Measurements from ENCODE around the gene UBA52.
"Not testable (repeated sequence)": the region's sequence is repeated elsewhere in the genome, so short reads cannot be mapped to it uniquely, and the experiment has no call there.

Gene UBA52

GRCh38 chr19:18571564-18572344, at the start of gene UBA52:
Gene UBA52, plus strand, starts transcription at chr19:18571857. Its CDS starts 1,444 bp downstream, at chr19:18573301.
- peak; percentile 91 for DNase-seq

- DNase-seq: peak; percentile 99
These were observed 49.4 kb upstream of the UBA52 start for GRCh38 chr19:18522124-18522861.

GRCh38 chr19:18522862-18523440, 48.7 kb upstream of the UBA52 start:
- DNase-seq: not testable (repeated sequence)

GRCh38 chr19:18523841-18524240, 47.8 kb upstream of the UBA52 start:
- DNase-seq: no peak

GRCh38 chr19:18526316-18526715, 45.3 kb upstream of the UBA52 start:
- no peak for DNase-seq

- no peak for DNase-seq
These were observed 41.9 kb upstream of the UBA52 start for GRCh38 chr19:18529782-18530181.

- DNase-seq: no peak
These were observed 40.2 kb upstream of the UBA52 start for GRCh38 chr19:18531485-18531884.

- no peak for DNase-seq
These were observed 39.3 kb upstream of the UBA52 start for GRCh38 chr19:18532168-18532890.

GRCh38 chr19:18533058-18533457, 38.6 kb upstream of the UBA52 start:
- no peak for DNase-seq

- no peak for DNase-seq
These were observed 35.2 kb upstream of the UBA52 start for GRCh38 chr19:18536475-18536874.

GRCh38 chr19:18537431-18537830, 34.2 kb upstream of the UBA52 start:
- no peak for DNase-seq

GRCh38 chr19:18538115-18538514, 33.5 kb upstream of the UBA52 start:
- DNase-seq: no peak

GRCh38 chr19:18539372-18539771, 32.3 kb upstream of the UBA52 start:
- DNase-seq: no peak

- DNase-seq: not testable (repeated sequence)
These were observed 31.5 kb upstream of the UBA52 start for GRCh38 chr19:18540200-18540599.

- no peak for DNase-seq
These were observed 30.2 kb upstream of the UBA52 start for GRCh38 chr19:18541258-18541991.

- DNase-seq: no peak
These were observed 29.4 kb upstream of the UBA52 start for GRCh38 chr19:18541992-18542940.

- DNase-seq: peak; percentile 42
These were observed 28.5 kb upstream of the UBA52 start, which contains the start of gene FKBP8 for GRCh38 chr19:18542941-18543813. Gene FKBP8, minus strand, starts transcription at chr19:18543573. Its CDS starts 1,603 bp downstream, at chr19:18541970.

- DNase-seq: no peak
These were observed 27.7 kb upstream of the UBA52 start for GRCh38 chr19:18543814-18544475.

GRCh38 chr19:18551631-18552030, 20.0 kb upstream of the UBA52 start:
- DNase-seq: no peak

Measured in GOT3 (cell line).